Keratinocyte (primary cell): Measurements from ENCODE around the gene LSAMP. TPM values are rescaled to one million over a fixed set of nuclear protein-coding genes. Genes with fewer than 3 reads are reported as not detected.

Source experiments
- DNase-seq: peaks from one replicate; pipeline ENCODE4 v3.0.0-alpha.2; 2011; ENCODE audit warnings: low read depth, missing footprints, low spot score
- FAIRE-seq: peaks from 2 replicates; lab custom pipeline; 2011; peaks lifted over from hg19 to GRCh38; lab: Jason Lieb, UNC
- H2AFZ ChIP-seq: 2 replicates; pipeline ENCODE4 v1.6.0; 2012; ENCODE audit warnings: low read length, control low read depth, inconsistent platforms; ENCODE audit not compliant: control insufficient read depth
- H3K27ac ChIP-seq: 2 replicates; pipeline ENCODE4 v1.5.1; 2011; ENCODE audit warnings: low read length; ENCODE audit not compliant: control insufficient read depth, insufficient read depth
- H3K27me3 ChIP-seq: 3 replicates; pipeline ENCODE4 v1.6.0; 2011; ENCODE audit warnings: low read length; ENCODE audit not compliant: control insufficient read depth, insufficient read depth; ENCODE audit errors: extremely low read depth
- H3K36me3 ChIP-seq, 2 experiments: 2 replicates in 1 of 2; 3 replicates in 1 of 2; pipeline ENCODE4 v1.5.1; 2011; ENCODE audit warnings: low read length in 2 of 2, mild to moderate bottlenecking in 1 of 2; ENCODE audit not compliant: control insufficient read depth in 2 of 2, insufficient read depth in 2 of 2; ENCODE audit errors: extremely low read depth in 1 of 2
- H3K4me1 ChIP-seq: 3 replicates; pipeline ENCODE4 v1.5.1; 2011; ENCODE audit warnings: low read length; ENCODE audit not compliant: control insufficient read depth, insufficient read depth; ENCODE audit errors: extremely low read depth
- H3K4me2 ChIP-seq: 3 replicates; pipeline ENCODE4 v1.6.0; 2011; ENCODE audit warnings: low read depth, low read length; ENCODE audit not compliant: control insufficient read depth, insufficient read depth; ENCODE audit errors: extremely low read depth
- H3K4me3 ChIP-seq, 3 experiments: fragments of 200-600 bp in 1 of 3; sonication (generic) in 1 of 3; 2 replicates in 2 of 3; 3 replicates in 1 of 3; pipeline ENCODE4 v1.5.1; 2011 to 2016; ENCODE audit warnings: low read length in 3 of 3, mild to moderate bottlenecking in 3 of 3, control low read depth in 2 of 3, inconsistent platforms in 1 of 3, low read depth in 1 of 3, mixed read lengths in 1 of 3, mixed run types in 1 of 3, moderate library complexity in 1 of 3; ENCODE audit not compliant: control insufficient read depth in 2 of 3, insufficient read depth in 2 of 3; ENCODE audit errors: extremely low read depth in 1 of 3
- H3K79me2 ChIP-seq: 2 replicates; pipeline ENCODE4 v1.6.0; 2012; ENCODE audit warnings: low read length; ENCODE audit not compliant: control insufficient read depth, insufficient read depth
- H3K9ac ChIP-seq: 3 replicates; pipeline ENCODE4 v1.6.0; 2011; ENCODE audit warnings: low read length; ENCODE audit not compliant: control insufficient read depth, insufficient read depth; ENCODE audit errors: extremely low read depth
- H3K9me1 ChIP-seq: 3 replicates; pipeline ENCODE4 v1.6.0; 2011; ENCODE audit warnings: low read length; ENCODE audit not compliant: control insufficient read depth, insufficient read depth; ENCODE audit errors: extremely low read depth
- H3K9me3 ChIP-seq: 2 replicates; pipeline ENCODE4 v1.5.1; 2012; ENCODE audit warnings: low read depth, low read length; ENCODE audit not compliant: control insufficient read depth
- H4K20me1 ChIP-seq: 3 replicates; pipeline ENCODE4 v1.6.0; 2011; ENCODE audit warnings: low read length; ENCODE audit not compliant: control insufficient read depth, insufficient read depth; ENCODE audit errors: extremely low read depth
- EZH2 ChIP-seq: IDR thresholded peaks from one replicate; pipeline ENCODE4 v1.6.1; 2012; ENCODE audit warnings: inconsistent platforms, mild to moderate bottlenecking, low read length, moderate library complexity
- dilution Hi-C: fragments of 300-500 bp; cut with MboI; formaldehyde crosslinking; loops from one replicate; pipeline ENCODE4 v1.7.0; 2020; ENCODE audit warnings: low sequenced_read_pairs; ENCODE audit not compliant: extremely low pct_ligation_motif_present
- polyA plus RNA-seq, 5 experiments: library from polyadenylated mRNA; depleted of rRNA in 3 of 5; stranded (reverse) in 3 of 5; stranded (forward) in 1 of 5; unstranded in 1 of 5; fragments of >200 nt; gene quantifications; 1 replicate in 1 of 5; 2 replicates in 3 of 5; 3 replicates in 1 of 5; pipeline versions ENCODE4 v1.2.1 to v1.2.3, GENCODE V29; 2011 to 2012; ENCODE audit warnings: missing spikeins in 2 of 5, low read depth in 1 of 5, low replicate concordance in 1 of 5
- TF ChIP-seq, protein P1 (sequence below), 3 experiments: IDR thresholded peaks in 1 of 3; conservative IDR thresholded peaks in 1 of 3; optimal IDR thresholded peaks in 1 of 3; 2 replicates in 2 of 3; 3 replicates in 1 of 3; pipeline versions ENCODE3 to v1.5.1; 2011; ENCODE audit warnings: low read length in 3 of 3, mild to moderate bottlenecking in 3 of 3, moderate library complexity in 2 of 3, control low read depth in 1 of 3, inconsistent platforms in 1 of 3; ENCODE audit not compliant: insufficient read depth in 2 of 3; ENCODE audit errors: extremely low read depth in 1 of 3

Gene LSAMP
- polyA plus RNA-seq, 1 donor (not counting 4 experiments of a cell fraction or from before 2014, with no cell fraction given) = 0.12 TPM

DNA sequence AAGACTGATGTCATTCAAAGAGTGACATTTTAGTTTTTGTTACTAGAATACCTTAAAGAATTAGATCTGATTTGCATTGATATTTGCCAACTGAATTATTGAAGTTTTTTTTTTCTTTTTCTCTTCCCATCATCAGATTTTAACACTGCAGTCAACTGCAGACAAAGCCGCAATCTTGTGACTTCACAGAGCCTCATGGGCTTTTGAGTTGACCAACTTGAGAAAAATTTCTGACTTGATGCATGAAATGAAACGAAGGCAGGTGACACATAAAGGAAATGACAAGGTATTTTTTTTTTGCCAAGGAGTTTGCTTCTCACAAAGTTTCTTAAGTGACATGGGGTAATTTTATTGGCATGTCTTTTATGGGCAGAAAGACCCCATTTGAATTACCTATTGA is 438.3 kb downstream of the LSAMP start:
- H3K36me3 ChIP-seq = no peaks in the 10 kb centered on the region
- H3K4me2 ChIP-seq = no peak overlapping the region
- H3K4me3 ChIP-seq = no peak overlapping the region
- H3K9me1 ChIP-seq = no peaks in the 10 kb centered on the region
- H3K9me3 ChIP-seq = no peaks in the 10 kb centered on the region
- dilution Hi-C loops = no loop called here
- no peaks in the 10 kb centered on the region for H4K20me1 ChIP-seq
- FAIRE-seq (peak; percentile 13), DNase-seq (no peak)
- TF ChIP-seq, protein P1, sequence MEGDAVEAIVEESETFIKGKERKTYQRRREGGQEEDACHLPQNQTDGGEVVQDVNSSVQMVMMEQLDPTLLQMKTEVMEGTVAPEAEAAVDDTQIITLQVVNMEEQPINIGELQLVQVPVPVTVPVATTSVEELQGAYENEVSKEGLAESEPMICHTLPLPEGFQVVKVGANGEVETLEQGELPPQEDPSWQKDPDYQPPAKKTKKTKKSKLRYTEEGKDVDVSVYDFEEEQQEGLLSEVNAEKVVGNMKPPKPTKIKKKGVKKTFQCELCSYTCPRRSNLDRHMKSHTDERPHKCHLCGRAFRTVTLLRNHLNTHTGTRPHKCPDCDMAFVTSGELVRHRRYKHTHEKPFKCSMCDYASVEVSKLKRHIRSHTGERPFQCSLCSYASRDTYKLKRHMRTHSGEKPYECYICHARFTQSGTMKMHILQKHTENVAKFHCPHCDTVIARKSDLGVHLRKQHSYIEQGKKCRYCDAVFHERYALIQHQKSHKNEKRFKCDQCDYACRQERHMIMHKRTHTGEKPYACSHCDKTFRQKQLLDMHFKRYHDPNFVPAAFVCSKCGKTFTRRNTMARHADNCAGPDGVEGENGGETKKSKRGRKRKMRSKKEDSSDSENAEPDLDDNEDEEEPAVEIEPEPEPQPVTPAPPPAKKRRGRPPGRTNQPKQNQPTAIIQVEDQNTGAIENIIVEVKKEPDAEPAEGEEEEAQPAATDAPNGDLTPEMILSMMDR (optimal IDR thresholded peaks at IDR 0.05 in 1 of 3, IDR thresholded peaks at IDR 0.05 in 1 of 3, conservative IDR thresholded peaks at IDR 0.05 in 1 of 3; ENCODE audit: extremely low read depth in 1 of 3, insufficient read depth in 2 of 3, low read length in 3 of 3) = no peak
- TF ChIP-seq EZH2 = no peak
- no peak overlapping the region for H3K27ac ChIP-seq
- no peaks in the 10 kb centered on the region for H3K79me2 ChIP-seq
- no peak overlapping the region for H2AFZ ChIP-seq
- peaks cover 34% of the 10 kb centered on the region for H3K4me1 ChIP-seq
- no peak overlapping the region for H3K9ac ChIP-seq
- no peaks in the 10 kb centered on the region for H3K27me3 ChIP-seq

DNA sequence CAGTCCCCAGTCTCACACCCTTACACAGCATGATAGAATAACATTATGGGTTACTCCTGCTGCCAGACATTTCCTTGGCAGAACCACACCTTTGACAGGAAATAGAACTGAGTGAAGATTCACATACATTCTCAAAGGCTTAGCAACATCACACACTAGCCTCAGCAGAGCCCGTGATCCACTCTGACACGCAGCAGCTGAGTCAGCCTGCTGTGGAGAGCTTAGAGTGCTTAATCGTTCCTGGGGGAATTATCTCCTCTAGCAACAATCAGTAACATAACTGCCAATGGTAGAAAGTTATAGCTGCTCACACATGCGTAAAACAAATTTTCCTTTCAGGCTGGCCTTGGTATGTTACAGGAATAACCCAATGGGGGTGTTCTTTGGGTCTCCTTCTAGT is 439.9 kb downstream of the LSAMP start:
- Histone ChIP-seq H2AFZ (peak overlapping the region; percentile 85), H3K27ac (peak overlapping the region; percentile 99)
- dilution Hi-C loops = no loop called here

More for the DNA sequence above, 439.9 kb downstream of the LSAMP start:
- H4K20me1 ChIP-seq = no peaks in the 10 kb centered on the region
- FAIRE-seq (peak; percentile 100), DNase-seq (peak; percentile 71)
- H3K9me1 ChIP-seq = no peaks in the 10 kb centered on the region
- H3K9me3 ChIP-seq = no peaks in the 10 kb centered on the region
- H3K9ac ChIP-seq = peak overlapping the region; percentile 60
- H3K27me3 ChIP-seq = no peaks in the 10 kb centered on the region
- no peaks in the 10 kb centered on the region for H3K79me2 ChIP-seq
- H3K36me3 ChIP-seq = no peaks in the 10 kb centered on the region
- peaks cover 47% of the 10 kb centered on the region for H3K4me1 ChIP-seq
- TF ChIP-seq, protein P1 (optimal IDR thresholded peaks at IDR 0.05 in 1 of 3, IDR thresholded peaks at IDR 0.05 in 1 of 3, conservative IDR thresholded peaks at IDR 0.05 in 1 of 3; ENCODE audit: extremely low read depth in 1 of 3, insufficient read depth in 2 of 3, low read length in 3 of 3) = no peak
- TF ChIP-seq EZH2 = no peak
- peak overlapping the region; percentile 62 for H3K4me2 ChIP-seq
- H3K4me3 ChIP-seq = no peak overlapping the region
